GM18499 (cell line): Measurements from ENCODE around the gene TBC1D9.

Experiments
- ATAC-seq: cut with Tn5 transposase; IDR thresholded peaks from one replicate; pipeline ENCODE4 v1.9.1; 2021; ENCODE audit warnings: moderate number of reproducible peaks; ENCODE audit not compliant: insufficient read depth, unreplicated experiment

Gene TBC1D9

DNA sequence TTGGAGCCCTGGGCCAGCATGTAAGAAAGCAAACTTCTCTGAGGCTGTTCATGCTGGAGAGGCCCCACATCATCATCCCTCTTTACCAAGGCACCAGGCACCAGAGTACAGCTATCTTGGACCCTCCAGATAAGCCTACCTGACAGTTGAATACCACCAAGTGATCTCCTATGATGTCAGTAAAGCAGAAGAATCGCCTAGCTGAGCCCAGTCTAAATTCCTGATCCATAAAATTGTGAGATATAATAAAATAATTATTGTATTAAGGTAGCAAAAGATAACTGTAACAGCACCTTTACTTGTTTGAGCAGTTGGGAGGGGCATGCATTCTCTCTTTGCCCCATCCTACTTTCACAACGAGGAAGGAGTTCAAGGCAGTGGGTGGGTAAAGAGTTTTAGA lies 184.6 kb downstream of the TBC1D9 start:
- ATAC-seq: no peak
